Astrocyte of the spinal cord (primary cell): ENCODE results near the gene NFRKB.
A peak's percentile ranks its signal among the peaks of the same experiment; 100 is the strongest.

Experiments used
- DNase-seq: peaks from one replicate; pipeline ENCODE4 v3.0.0; 2011; ENCODE audit warnings: low read depth, low spot score
- H3K4me3 ChIP-seq: 2 replicates; pipeline ENCODE4 v1.5.1; 2011; ENCODE audit warnings: low read depth, mild to moderate bottlenecking, low read length, moderate library complexity
- in situ Hi-C: cut with HindIII; loops from 2 replicates; pipeline ENCODE4 v1.10.0; 2017; ENCODE audit warnings: low sequenced_read_pairs
- TF ChIP-seq, protein P1 (sequence below): IDR thresholded peaks from 2 replicates; pipeline ENCODE4 v1.5.1; 2012; ENCODE audit warnings: low read depth, mild to moderate bottlenecking, low read length, inconsistent platforms

Gene NFRKB

GRCh38 chr11:129861702-129862522 lies 33.5 kb downstream of the NFRKB start:
- TF ChIP-seq, protein P1, sequence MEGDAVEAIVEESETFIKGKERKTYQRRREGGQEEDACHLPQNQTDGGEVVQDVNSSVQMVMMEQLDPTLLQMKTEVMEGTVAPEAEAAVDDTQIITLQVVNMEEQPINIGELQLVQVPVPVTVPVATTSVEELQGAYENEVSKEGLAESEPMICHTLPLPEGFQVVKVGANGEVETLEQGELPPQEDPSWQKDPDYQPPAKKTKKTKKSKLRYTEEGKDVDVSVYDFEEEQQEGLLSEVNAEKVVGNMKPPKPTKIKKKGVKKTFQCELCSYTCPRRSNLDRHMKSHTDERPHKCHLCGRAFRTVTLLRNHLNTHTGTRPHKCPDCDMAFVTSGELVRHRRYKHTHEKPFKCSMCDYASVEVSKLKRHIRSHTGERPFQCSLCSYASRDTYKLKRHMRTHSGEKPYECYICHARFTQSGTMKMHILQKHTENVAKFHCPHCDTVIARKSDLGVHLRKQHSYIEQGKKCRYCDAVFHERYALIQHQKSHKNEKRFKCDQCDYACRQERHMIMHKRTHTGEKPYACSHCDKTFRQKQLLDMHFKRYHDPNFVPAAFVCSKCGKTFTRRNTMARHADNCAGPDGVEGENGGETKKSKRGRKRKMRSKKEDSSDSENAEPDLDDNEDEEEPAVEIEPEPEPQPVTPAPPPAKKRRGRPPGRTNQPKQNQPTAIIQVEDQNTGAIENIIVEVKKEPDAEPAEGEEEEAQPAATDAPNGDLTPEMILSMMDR: no peak
- DNase-seq: peak; percentile 88
- H3K4me3 ChIP-seq: no peak overlapping the region
- in situ Hi-C loops: no loop called here

DNA sequence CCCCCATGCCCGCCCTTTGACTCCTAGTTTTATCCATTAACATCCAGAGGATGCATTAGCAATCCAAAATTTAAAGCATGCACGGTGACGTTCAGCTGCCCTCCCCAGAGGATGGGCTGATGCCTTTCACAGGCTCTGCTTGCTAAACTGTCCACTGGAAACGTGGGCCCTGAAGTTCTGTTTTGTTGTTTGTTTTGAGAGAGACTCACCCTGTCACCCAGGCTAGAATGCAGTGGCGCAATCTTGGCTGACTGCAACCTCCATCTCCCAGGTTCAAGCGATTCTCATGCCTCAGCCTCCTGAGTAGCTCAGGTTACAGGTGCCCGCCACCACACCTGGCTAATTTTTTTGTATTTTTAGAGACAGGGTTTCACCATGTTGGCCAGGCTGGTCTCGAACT lies 39.3 kb downstream of the NFRKB start:
- no peak for DNase-seq
- no peak overlapping the region for H3K4me3 ChIP-seq
- in situ Hi-C loops: no loop called here
- TF ChIP-seq, protein P1: no peak

DNA sequence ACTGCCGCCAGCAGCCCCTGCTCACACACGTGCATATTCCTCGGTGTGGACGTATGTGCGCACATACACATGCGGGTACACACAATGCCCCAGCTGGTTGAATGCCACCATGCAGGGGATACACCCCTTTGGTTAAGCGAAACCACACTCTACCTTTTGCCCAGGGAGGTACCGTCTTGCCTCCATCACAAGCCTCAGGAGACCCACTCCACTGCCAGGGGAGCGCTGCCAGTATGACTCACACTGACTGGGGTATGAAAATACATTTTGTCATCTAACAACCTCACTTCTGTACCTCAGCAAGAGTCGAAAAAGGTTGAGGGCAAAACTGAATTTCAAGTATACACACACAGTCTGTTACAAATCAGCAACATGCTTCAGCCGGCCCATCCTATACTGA lies 40.3 kb downstream of the NFRKB start:
- H3K4me3 ChIP-seq: no peak overlapping the region
- in situ Hi-C loops: no loop called here
- DNase-seq: no peak
- TF ChIP-seq, protein P1: no peak

- no peak for DNase-seq
- TF ChIP-seq, protein P1: no peak
- in situ Hi-C loops: no loop called here
- no peak overlapping the region for H3K4me3 ChIP-seq
These were observed 41.1 kb downstream of the NFRKB start for GRCh38 chr11:129854232-129854805.

DNA sequence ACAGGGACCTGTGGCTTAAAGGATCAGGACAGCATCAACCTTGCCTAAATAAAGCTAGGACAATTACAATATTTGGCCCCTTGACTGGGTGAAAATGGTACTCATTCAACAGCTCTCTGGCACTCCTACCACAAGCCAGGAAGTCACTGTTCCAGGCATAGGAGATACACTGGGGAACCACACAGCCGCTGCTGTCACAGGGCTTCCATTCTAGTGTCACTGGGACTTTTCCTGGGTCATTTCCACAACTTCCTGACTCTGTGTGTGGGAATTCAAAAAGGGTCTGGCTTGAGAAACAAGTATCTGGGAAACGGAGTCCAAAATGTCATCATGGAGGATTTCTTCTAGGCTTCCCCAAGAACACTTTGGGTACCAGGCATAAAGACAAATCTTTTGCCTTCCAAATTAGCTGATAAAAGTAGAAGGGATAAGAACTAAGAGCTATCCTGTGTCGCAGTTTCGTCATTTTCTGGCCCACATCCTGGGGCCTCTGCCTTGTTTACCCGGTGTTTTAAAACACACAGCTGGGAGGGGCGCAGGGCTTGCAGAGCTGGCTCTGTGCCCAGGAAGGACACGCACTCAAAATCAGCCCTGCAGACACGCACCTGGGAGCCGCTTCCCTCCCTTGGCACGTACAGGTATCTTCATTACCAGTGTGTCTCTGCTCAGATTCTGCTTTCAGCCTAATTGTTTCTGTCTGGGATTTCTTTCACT lies 41.7 kb downstream of the NFRKB start:
- H3K4me3 ChIP-seq: no peak overlapping the region
- in situ Hi-C loops: no loop called here
- TF ChIP-seq, protein P1: no peak
- no peak for DNase-seq

- DNase-seq: no peak
- TF ChIP-seq, protein P1: no peak
- in situ Hi-C loops: no loop called here
- no peak overlapping the region for H3K4me3 ChIP-seq
These were observed 43.1 kb downstream of the NFRKB start for GRCh38 chr11:129852125-129852740.
